GM20000 (cell line): ENCODE results near the gene SPATA46.

Experiments used
- DNase-seq: peaks from one replicate; pipeline ENCODE4 v3.0.0; 2012; ENCODE audit warnings: low spot score
- CTCF ChIP-seq: IDR thresholded peaks from 2 replicates; pipeline ENCODE4 v1.5.1; 2012; ENCODE audit warnings: mild to moderate bottlenecking, control low read depth; ENCODE audit errors: extremely low read depth, missing control alignments

SPATA46 gene

GRCh38 chr1:162389971-162390370 lies 13.3 kb upstream of the SPATA46 start:
- no peak for DNase-seq
- no peak for TF ChIP-seq CTCF

GRCh38 chr1:162389021-162389818 lies 12.6 kb upstream of the SPATA46 start:
- no peak for DNase-seq
- TF ChIP-seq CTCF: no peak

- TF ChIP-seq CTCF: no peak
Measured at GRCh38 chr1:162388615-162389014, 12.0 kb upstream of the SPATA46 start.

GRCh38 chr1:162388083-162388594 lies 11.5 kb upstream of the SPATA46 start:
- DNase-seq: no peak
- no peak for TF ChIP-seq CTCF

More at GRCh38 chr1:162388615-162389014, 12.0 kb upstream of the SPATA46 start:
- no peak for DNase-seq

GRCh38 chr1:162387226-162388082 lies 10.8 kb upstream of the SPATA46 start:
- no peak for DNase-seq
- no peak for TF ChIP-seq CTCF

GRCh38 chr1:162386292-162387225 lies 9.9 kb upstream of the SPATA46 start:
- no peak for DNase-seq
- no peak for TF ChIP-seq CTCF
